ENCODE data around the gene SLCO3A1. TPM values are rescaled to one million over a fixed set of nuclear protein-coding genes. Genes with fewer than 3 reads are reported as not detected.

SLCO3A1 gene
- total and polyA plus RNA-seq, 8 donors = 2.4 to 38.8 (median 7.7) TPM

DNA sequence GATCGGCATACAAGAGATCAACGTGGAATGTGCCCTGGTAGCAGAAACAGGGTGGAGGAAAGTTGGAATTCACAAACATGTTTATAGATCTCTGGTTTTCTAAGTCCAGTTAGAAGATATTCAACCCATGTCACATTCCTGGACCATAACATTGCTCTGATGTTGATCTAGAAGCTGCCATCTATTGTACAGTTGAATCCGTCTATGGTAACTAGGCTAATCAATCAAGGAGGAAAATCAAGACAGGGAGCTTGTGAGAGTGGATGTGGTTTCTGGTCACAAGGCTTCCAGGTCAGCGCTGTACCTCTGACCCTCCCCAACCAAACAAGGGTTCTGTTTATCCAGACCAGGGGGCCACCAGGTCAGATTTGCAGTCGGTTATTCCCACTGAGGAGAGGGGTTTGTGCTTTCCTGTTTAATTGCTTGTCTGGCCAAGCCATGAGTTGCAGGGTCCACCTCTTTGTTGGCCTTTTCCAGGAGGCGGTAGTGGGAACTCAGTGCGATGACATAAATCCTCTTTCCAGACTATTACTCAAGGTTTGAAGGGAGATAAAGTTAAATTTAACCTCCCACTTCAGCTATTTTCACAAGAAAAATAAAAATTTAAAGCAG is 130.3 kb downstream of the SLCO3A1 start:
- Histone ChIP-seq H3K4me3 (no peak overlapping the region), H3K4me1 (peaks cover 0 to 6% (median 0%) of the 10 kb centered on the region in 4 donors), H3K27ac (no peak overlapping the region), H3K27me3 (no peaks in the 10 kb centered on the region), H3K9me3 (no peaks in the 10 kb centered on the region), H3K36me3 (no peaks in the 10 kb centered on the region)
- TF ChIP-seq POLR2AphosphoS5 (IDR thresholded peaks at IDR 0.05) = no peak
- TF ChIP-seq EP300 (IDR thresholded peaks at IDR 0.05) = no peak
- no peak for TF ChIP-seq POLR2A (IDR thresholded peaks at IDR 0.05)
- TF ChIP-seq, protein P1, sequence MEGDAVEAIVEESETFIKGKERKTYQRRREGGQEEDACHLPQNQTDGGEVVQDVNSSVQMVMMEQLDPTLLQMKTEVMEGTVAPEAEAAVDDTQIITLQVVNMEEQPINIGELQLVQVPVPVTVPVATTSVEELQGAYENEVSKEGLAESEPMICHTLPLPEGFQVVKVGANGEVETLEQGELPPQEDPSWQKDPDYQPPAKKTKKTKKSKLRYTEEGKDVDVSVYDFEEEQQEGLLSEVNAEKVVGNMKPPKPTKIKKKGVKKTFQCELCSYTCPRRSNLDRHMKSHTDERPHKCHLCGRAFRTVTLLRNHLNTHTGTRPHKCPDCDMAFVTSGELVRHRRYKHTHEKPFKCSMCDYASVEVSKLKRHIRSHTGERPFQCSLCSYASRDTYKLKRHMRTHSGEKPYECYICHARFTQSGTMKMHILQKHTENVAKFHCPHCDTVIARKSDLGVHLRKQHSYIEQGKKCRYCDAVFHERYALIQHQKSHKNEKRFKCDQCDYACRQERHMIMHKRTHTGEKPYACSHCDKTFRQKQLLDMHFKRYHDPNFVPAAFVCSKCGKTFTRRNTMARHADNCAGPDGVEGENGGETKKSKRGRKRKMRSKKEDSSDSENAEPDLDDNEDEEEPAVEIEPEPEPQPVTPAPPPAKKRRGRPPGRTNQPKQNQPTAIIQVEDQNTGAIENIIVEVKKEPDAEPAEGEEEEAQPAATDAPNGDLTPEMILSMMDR (IDR thresholded peaks at IDR 0.05) = no peak
- intact Hi-C loops (cut with DNase I; ENCODE audit: low total_unique reads) = no loop called here
- no peak for DNase-seq
- 36 to 61% (median 56%) methylated on average over 7 of the region's 7 CpGs for WGBS, 5 donors

DNA sequence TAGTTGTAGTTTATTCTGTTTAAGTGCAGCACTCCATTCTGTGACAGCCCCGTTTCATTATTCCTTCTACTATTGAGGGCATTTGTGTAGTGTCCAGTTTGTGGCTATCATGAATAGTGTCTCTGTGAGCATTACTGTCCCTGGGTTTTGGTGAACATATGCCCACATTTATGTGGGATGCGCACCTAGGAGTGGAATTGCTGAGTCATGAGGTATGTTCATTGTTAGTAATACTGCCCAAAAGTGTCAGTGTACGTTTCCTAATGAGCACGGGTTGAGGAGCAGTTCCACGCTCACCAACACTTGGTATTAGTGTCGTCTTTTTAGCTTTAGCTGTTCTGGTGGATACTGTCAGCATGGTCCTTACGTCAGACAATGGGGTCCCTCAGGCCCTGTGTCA is 131.8 kb downstream of the SLCO3A1 start:
- Histone ChIP-seq H3K4me3 (no peak overlapping the region), H3K27me3 (no peaks in the 10 kb centered on the region), H3K4me1 (peaks cover 0 to 6% (median 0%) of the 10 kb centered on the region in 4 donors), H3K36me3 (no peaks in the 10 kb centered on the region), H3K9me3 (no peaks in the 10 kb centered on the region), H3K27ac (no peak overlapping the region)
- intact Hi-C loops (cut with DNase I; ENCODE audit: low total_unique reads) = no loop called here
- WGBS, 5 donors = 89 to 94% (median 91%) methylated on average over 5 to 7 of the region's 7 CpGs
- no peak for DNase-seq
- no peak for TF ChIP-seq POLR2A (IDR thresholded peaks at IDR 0.05)
- no peak for TF ChIP-seq POLR2AphosphoS5 (IDR thresholded peaks at IDR 0.05)

DNA sequence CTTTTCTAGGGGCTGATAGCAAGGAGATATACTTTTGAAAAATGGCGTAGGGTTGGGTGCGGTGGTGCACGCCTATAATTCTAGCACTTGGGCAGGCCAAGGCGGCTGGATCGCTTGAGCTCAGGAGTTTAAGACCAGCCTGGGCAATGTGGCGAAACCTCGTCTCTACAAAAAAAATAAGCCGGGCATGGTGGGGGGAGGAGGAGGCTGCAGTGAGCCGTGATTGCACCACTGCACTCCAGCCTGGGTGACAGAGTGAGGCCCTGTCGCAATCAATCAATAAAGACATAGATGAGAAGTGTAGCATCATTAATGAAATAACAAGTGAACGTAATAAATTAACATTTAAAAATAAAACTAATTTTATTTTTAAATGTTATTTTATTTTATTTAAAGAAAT is 134.6 kb downstream of the SLCO3A1 start:
- intact Hi-C loops (cut with DNase I; ENCODE audit: low total_unique reads) = no loop called here
- 88 to 94% (median 90%) methylated on average over 11 of the region's 11 CpGs for WGBS, 5 donors
- Histone ChIP-seq H3K4me3 (no peak overlapping the region), H3K36me3 (no peaks in the 10 kb centered on the region), H3K4me1 (no peaks in the 10 kb centered on the region), H3K9me3 (no peaks in the 10 kb centered on the region), H3K27ac (no peak overlapping the region), H3K27me3 (no peaks in the 10 kb centered on the region)
- no peak for DNase-seq
- no peak for TF ChIP-seq EP300 (IDR thresholded peaks at IDR 0.05)

DNA sequence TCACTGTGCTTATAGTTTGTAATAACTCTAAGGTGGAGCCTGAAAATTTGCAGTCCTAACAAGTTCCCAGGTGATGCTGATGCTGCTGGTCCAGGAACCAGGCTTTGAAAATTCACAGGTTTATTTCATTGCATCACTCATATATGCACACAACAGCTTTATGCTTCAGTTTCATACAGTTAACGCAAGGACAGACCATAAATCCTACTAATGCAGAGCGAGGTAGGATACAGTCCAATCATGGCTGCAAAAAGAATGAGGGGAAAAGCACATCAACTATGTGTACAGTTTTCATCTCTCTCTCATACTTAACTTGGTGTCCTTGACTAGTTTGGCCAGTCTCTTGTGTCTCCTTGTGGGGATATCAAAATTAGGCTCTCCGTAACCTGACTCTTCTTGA is 135.1 kb downstream of the SLCO3A1 start:
- TF ChIP-seq, protein P1 (IDR thresholded peaks at IDR 0.05) = no peak
- TF ChIP-seq POLR2AphosphoS5 (IDR thresholded peaks at IDR 0.05) (no peak), EP300 (IDR thresholded peaks at IDR 0.05) (no peak), POLR2A (IDR thresholded peaks at IDR 0.05) (no peak)
- Histone ChIP-seq H3K4me1 (no peaks in the 10 kb centered on the region), H3K27me3 (no peaks in the 10 kb centered on the region), H3K4me3 (no peak overlapping the region), H3K36me3 (no peaks in the 10 kb centered on the region), H3K27ac (no peak overlapping the region), H3K9me3 (no peaks in the 10 kb centered on the region)
- WGBS, 5 donors = 95 to 100% (median 97%) methylated on average over 3 of the region's 3 CpGs
- DNase-seq = no peak
- intact Hi-C loops (cut with DNase I; ENCODE audit: low total_unique reads) = no loop called here

DNA sequence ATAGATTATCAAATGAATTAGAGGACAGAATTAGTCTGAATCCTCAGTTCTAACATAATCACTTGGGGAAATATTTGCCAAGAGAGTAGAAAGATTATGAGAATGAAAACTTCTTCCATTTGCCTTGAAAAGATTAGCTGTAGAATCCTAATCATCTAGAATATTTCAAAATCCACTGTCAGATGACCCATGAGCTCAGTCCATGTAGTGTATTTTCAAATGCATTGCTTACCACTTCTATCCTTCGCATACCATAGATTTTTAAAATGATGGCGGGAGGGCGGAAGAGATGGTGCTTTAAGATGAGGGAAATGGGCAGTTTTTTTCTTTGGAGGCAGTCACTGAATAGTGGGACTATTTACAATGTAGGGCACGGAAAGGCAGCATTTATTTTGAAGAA is 136.3 kb downstream of the SLCO3A1 start:
- Histone ChIP-seq H3K36me3 (no peaks in the 10 kb centered on the region), H3K9me3 (no peaks in the 10 kb centered on the region), H3K4me1 (no peaks in the 10 kb centered on the region), H3K4me3 (no peak overlapping the region), H3K27me3 (no peaks in the 10 kb centered on the region), H3K27ac (no peak overlapping the region)
- intact Hi-C loops (cut with DNase I; ENCODE audit: low total_unique reads) = no loop called here
- no peak for TF ChIP-seq EP300 (IDR thresholded peaks at IDR 0.05)
- no peak for TF ChIP-seq POLR2AphosphoS5 (IDR thresholded peaks at IDR 0.05)
- TF ChIP-seq, protein P1 (IDR thresholded peaks at IDR 0.05) = no peak
- no peak for TF ChIP-seq POLR2A (IDR thresholded peaks at IDR 0.05)
- DNase-seq = no peak
- WGBS, 5 donors = 81 to 90% (median 86%) methylated on average over 4 of the region's 4 CpGs
